Measurements from ENCODE around the gene ELOVL6. TPM values are rescaled to one million over a fixed set of nuclear protein-coding genes. Genes with fewer than 3 reads are reported as not detected.

Gene ELOVL6
- total and polyA plus RNA-seq, 7 donors = 1.2 to 43.6 (median 4.7) TPM

- no peak for DNase-seq
- no peak for TF ChIP-seq POLR2AphosphoS5 (IDR thresholded peaks at IDR 0.05)
- no peak for TF ChIP-seq EP300 (IDR thresholded peaks at IDR 0.05)
- no peak for TF ChIP-seq POLR2A (IDR thresholded peaks at IDR 0.05)
- TF ChIP-seq CTCF (IDR thresholded peaks at IDR 0.05) = no peak
- H3K9me3 ChIP-seq = no peaks in the 10 kb centered on the region
- no peak overlapping the region for H3K27ac ChIP-seq
- no peaks in the 10 kb centered on the region for H3K27me3 ChIP-seq
- intact Hi-C loops (cut with DNase I) = no loop called here
- H3K4me1 ChIP-seq = no peaks in the 10 kb centered on the region
- no peak overlapping the region for H3K4me3 ChIP-seq
- H3K36me3 ChIP-seq = no peaks in the 10 kb centered on the region
These were observed 98.8 kb downstream of the ELOVL6 start for GRCh38 chr4:110099638-110100037.

GRCh38 chr4:110096405-110096804 is 102.0 kb downstream of the ELOVL6 start:
- no peaks in the 10 kb centered on the region for H3K36me3 ChIP-seq
- H3K4me3 ChIP-seq = no peak overlapping the region
- intact Hi-C loops (cut with DNase I) = no loop called here
- DNase-seq = no peak
- H3K27ac ChIP-seq = no peak overlapping the region
- no peaks in the 10 kb centered on the region for H3K4me1 ChIP-seq
- 94 to 97% methylated on average over 1 of the region's 1 CpG for WGBS, 2 donors
- no peaks in the 10 kb centered on the region for H3K27me3 ChIP-seq
- H3K9me3 ChIP-seq = no peaks in the 10 kb centered on the region
- TF ChIP-seq CTCF (IDR thresholded peaks at IDR 0.05) (no peak), POLR2A (IDR thresholded peaks at IDR 0.05) (no peak), POLR2AphosphoS5 (IDR thresholded peaks at IDR 0.05) (no peak), EP300 (IDR thresholded peaks at IDR 0.05) (no peak)

- Histone ChIP-seq H3K4me1 (peaks cover 0 to under 1% (median 0%) of the 10 kb centered on the region in 4 donors), H3K27me3 (no peaks in the 10 kb centered on the region), H3K27ac (no peak overlapping the region), H3K4me3 (no peak overlapping the region), H3K36me3 (no peaks in the 10 kb centered on the region), H3K9me3 (no peaks in the 10 kb centered on the region)
- WGBS, 2 donors = 87 to 92% methylated on average over 4 of the region's 4 CpGs
- TF ChIP-seq POLR2AphosphoS5 (IDR thresholded peaks at IDR 0.05) (no peak), EP300 (IDR thresholded peaks at IDR 0.05) (no peak), POLR2A (IDR thresholded peaks at IDR 0.05) (no peak), CTCF (IDR thresholded peaks at IDR 0.05) (no peak)
- DNase-seq = no peak
- intact Hi-C loops (cut with DNase I) = no loop called here
These were observed 105.8 kb downstream of the ELOVL6 start for GRCh38 chr4:110092646-110093045.

GRCh38 chr4:110091434-110092140 is 106.8 kb downstream of the ELOVL6 start:
- intact Hi-C loops (cut with DNase I) = no loop called here
- Histone ChIP-seq H3K27ac (no peak overlapping the region), H3K27me3 (no peaks in the 10 kb centered on the region), H3K4me1 (peaks cover 0 to 10% (median 0%) of the 10 kb centered on the region in 4 donors), H3K9me3 (no peaks in the 10 kb centered on the region), H3K4me3 (no peak overlapping the region), H3K36me3 (no peaks in the 10 kb centered on the region)
- no peak for DNase-seq
- TF ChIP-seq CTCF (IDR thresholded peaks at IDR 0.05) (no peak), POLR2A (IDR thresholded peaks at IDR 0.05) (no peak), POLR2AphosphoS5 (IDR thresholded peaks at IDR 0.05) (no peak), EP300 (IDR thresholded peaks at IDR 0.05) (no peak)
- WGBS, 2 donors = 74 to 80% methylated on average over 6 of the region's 6 CpGs

- no peak for TF ChIP-seq POLR2A (IDR thresholded peaks at IDR 0.05)
- TF ChIP-seq EP300 (IDR thresholded peaks at IDR 0.05) = no peak
- TF ChIP-seq CTCF (IDR thresholded peaks at IDR 0.05) = no peak
- TF ChIP-seq POLR2AphosphoS5 (IDR thresholded peaks at IDR 0.05) = no peak
- DNase-seq = no peak
- H3K27me3 ChIP-seq = no peaks in the 10 kb centered on the region
- no peak overlapping the region for H3K4me3 ChIP-seq
- intact Hi-C loops (cut with DNase I) = no loop called here
- peaks cover 0 to 10% (median 0%) of the 10 kb centered on the region in 4 donors for H3K4me1 ChIP-seq
- 51 to 80% methylated on average over 4 of the region's 4 CpGs for WGBS, 2 donors
- H3K36me3 ChIP-seq = no peaks in the 10 kb centered on the region
- H3K27ac ChIP-seq = no peak overlapping the region
- H3K9me3 ChIP-seq = no peaks in the 10 kb centered on the region
These were observed 109.7 kb downstream of the ELOVL6 start for GRCh38 chr4:110088670-110089069.
